Measurements from ENCODE around the gene FAM200C. TPM values are rescaled to one million over a fixed set of nuclear protein-coding genes. Genes with fewer than 3 reads are reported as not detected.

Gene FAM200C
- total and polyA plus RNA-seq, 11 donors, result 2.2 to 5.0 (median 3.4) TPM

DNA sequence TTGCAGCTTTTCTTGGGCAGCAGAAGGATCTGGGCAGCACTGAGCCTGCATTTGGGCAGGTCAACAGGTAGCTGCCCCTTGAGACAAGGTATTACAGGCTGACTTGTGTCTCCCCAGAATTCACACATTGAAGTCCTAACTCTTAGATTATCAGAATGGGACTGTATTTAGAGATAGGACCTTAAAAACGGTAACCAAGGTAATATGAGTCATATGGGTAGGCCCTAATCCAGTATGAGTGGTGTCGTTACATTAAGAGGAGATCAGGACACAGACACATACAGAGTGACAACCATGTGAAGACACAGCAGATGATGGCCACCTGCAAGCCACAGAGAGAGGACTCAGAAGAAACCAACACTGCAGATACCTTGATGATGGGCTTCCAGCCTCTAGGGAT lies 32.6 kb downstream of the FAM200C start:
- WGBS, 4 donors, result 39 to 90% (median 67%) methylated on average over 2 of the region's 2 CpGs
- Histone ChIP-seq H3K36me3 (no peaks in the 10 kb centered on the region), H3K27me3 (peaks cover 0 to 11% (median 0%) of the 10 kb centered on the region in 9 donors), H3K4me1 (peaks cover 0 to 44% (median 20%) of the 10 kb centered on the region in 12 donors), H3K9me3 (no peaks in the 10 kb centered on the region), H3K27ac (no peak overlapping the region), H3K4me3 (no peak overlapping the region)
- TF ChIP-seq CTCF (IDR thresholded peaks at IDR 0.05) (no peak), POLR2A (IDR thresholded peaks at IDR 0.05) (no peak)
- intact Hi-C loops (cut with DNase I), result no loop called here
- DNase-seq (no peak), ATAC-seq (no peak)

DNA sequence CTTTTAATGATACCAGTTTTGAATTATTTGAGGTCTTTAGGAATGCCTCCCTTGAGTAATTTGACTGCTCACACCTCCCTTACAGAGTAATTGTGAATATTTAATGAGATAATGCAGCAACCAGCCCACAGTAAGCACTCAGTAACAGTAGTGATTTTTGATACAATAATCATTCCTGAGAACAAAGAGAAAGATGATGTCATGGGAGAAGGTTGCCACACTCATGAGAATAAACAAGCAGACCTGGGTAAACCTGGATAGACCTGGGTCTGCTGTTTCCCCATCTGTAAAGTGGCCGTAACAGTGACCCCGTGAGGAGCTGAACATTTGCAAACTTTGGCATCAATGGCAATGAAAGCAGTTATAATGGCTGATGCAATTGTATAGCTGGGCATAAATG lies 33.6 kb downstream of the FAM200C start:
- peaks cover 0 to 11% (median 0%) of the 10 kb centered on the region in 9 donors for H3K27me3 ChIP-seq
- no peak overlapping the region for H3K27ac ChIP-seq
- ATAC-seq (no peak), DNase-seq (no peak)
- intact Hi-C loops (cut with DNase I), result no loop called here
- no peak for TF ChIP-seq CTCF (IDR thresholded peaks at IDR 0.05)
- no peak for TF ChIP-seq POLR2A (IDR thresholded peaks at IDR 0.05)
- no peak overlapping the region for H3K4me3 ChIP-seq
- H3K36me3 ChIP-seq, result no peaks in the 10 kb centered on the region
- 94 to 100% (median 96%) methylated on average over 2 of the region's 2 CpGs for WGBS, 4 donors
- H3K9me3 ChIP-seq, result no peaks in the 10 kb centered on the region
- peaks cover 0 to 47% (median 20%) of the 10 kb centered on the region in 12 donors for H3K4me1 ChIP-seq

- H3K27ac ChIP-seq, result peak overlapping the region in 11 of 12 donors; percentile 24 to 76 (median 59)
- DNase-seq (no peak), ATAC-seq (peak in 1 of 4 donors; percentile 11)
- H3K9me3 ChIP-seq, result no peaks in the 10 kb centered on the region
- 74 to 83% (median 81%) methylated on average over 13 of the region's 13 CpGs for WGBS, 4 donors
- H3K36me3 ChIP-seq, result no peaks in the 10 kb centered on the region
- intact Hi-C loops (cut with DNase I), result no loop called here
- H3K4me1 ChIP-seq, result peaks cover 0 to 43% (median 21%) of the 10 kb centered on the region in 12 donors
- H3K4me3 ChIP-seq, result no peak overlapping the region
- TF ChIP-seq CTCF (IDR thresholded peaks at IDR 0.05) (no peak), POLR2A (IDR thresholded peaks at IDR 0.05) (no peak)
- H3K27me3 ChIP-seq, result no peaks in the 10 kb centered on the region
These were observed 36.0 kb downstream of the FAM200C start for GRCh38 chr5:160363660-160364395.

GRCh38 chr5:160363211-160363610 lies 36.6 kb downstream of the FAM200C start:
- Histone ChIP-seq H3K27ac (peak overlapping the region in 11 of 12 donors; percentile 24 to 76 (median 59)), H3K36me3 (no peaks in the 10 kb centered on the region), H3K9me3 (no peaks in the 10 kb centered on the region), H3K4me3 (peak overlapping the region in 2 of 12 donors; percentile 9 to 11), H3K27me3 (no peaks in the 10 kb centered on the region), H3K4me1 (peaks cover 0 to 49% (median 25%) of the 10 kb centered on the region in 12 donors)
- DNase-seq, result no peak
- intact Hi-C loops (cut with DNase I), result no loop called here
- ATAC-seq, result peak in 2 of 4 donors; percentile 31 to 44
- WGBS, 4 donors, result 36 to 48% (median 42%) methylated on average over 3 of the region's 3 CpGs
- TF ChIP-seq CTCF (IDR thresholded peaks at IDR 0.05) (no peak), POLR2A (IDR thresholded peaks at IDR 0.05) (no peak)

Measured in heart left ventricle (tissue), 16 donors.